ENCODE measurements around the gene DNAI7. TPM values are rescaled to one million over a fixed set of nuclear protein-coding genes. Genes with fewer than 3 reads are reported as not detected.

The DNAI7 gene
- polyA plus RNA-seq, 1 donor from 2014 or later: 1.3 TPM

DNA sequence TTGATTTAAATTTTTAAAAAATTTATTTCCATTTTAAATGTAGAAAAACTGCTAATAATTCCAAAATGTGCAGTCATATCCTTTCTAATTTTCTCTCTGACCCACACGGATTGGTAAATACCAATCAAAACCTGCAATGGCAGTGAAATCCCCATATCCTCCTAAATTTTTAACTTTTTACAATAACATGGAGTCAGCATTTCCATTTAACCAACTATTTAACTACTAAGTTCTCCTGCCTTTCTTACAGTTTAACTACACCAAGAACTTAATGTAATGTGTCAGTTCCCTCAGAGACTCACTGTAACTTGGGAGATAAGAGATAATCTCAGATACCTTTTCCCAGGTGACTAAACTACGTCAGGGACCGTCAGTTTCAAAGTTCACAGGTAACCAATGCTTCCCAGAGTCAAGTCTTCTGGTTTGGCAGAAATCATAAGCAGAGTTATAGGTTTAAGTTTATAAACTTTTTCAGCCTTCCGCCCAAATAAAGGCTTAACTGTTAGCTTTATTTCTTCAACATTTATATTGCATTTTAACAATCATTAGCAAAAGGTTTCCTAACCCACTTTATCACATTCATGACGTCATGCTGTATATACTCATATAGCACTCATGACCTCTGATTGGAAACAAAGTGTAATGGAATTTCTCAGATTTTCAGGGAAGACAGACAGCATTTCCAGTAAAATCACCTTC, 48.2 kb upstream of the DNAI7 start:
- no peak overlapping the region for H3K9ac ChIP-seq (ENCODE audit: low read length)
- H4K20me1 ChIP-seq (ENCODE audit: insufficient read depth): peaks cover 3% of the 10 kb centered on the region
- no peaks in the 10 kb centered on the region for H3K27me3 ChIP-seq (ENCODE audit: insufficient read depth, low read depth, low read length)
- H3K9me2 ChIP-seq (ENCODE audit: insufficient read depth, low read length): no peaks in the 10 kb centered on the region
- H3K79me2 ChIP-seq (replicated peaks; ENCODE audit: insufficient read depth, low read length): peaks cover 20% of the 10 kb centered on the region
- no peak overlapping the region for H2AFZ ChIP-seq (ENCODE audit: low read depth, low read length)
- H3K36me3 ChIP-seq (ENCODE audit: insufficient read depth, low read length): no peaks in the 10 kb centered on the region
- H3F3A ChIP-seq (ENCODE audit: insufficient read depth, low read length, poor library complexity, severe bottlenecking): no peaks in the 10 kb centered on the region
- no peaks in the 10 kb centered on the region for H3K9me3 ChIP-seq (ENCODE audit: low read length)
- H3K4me2 ChIP-seq (ENCODE audit: low read length): no peak overlapping the region
- H3K27ac ChIP-seq (ENCODE audit: low read length): no peak overlapping the region
- H3K4me3 ChIP-seq (ENCODE audit: low read length): no peak overlapping the region
- no peak for TF ChIP-seq MXI1 (conservative IDR thresholded peaks at IDR 0.05; ENCODE audit: poor library complexity, severe bottlenecking)
- TF ChIP-seq, protein P1, sequence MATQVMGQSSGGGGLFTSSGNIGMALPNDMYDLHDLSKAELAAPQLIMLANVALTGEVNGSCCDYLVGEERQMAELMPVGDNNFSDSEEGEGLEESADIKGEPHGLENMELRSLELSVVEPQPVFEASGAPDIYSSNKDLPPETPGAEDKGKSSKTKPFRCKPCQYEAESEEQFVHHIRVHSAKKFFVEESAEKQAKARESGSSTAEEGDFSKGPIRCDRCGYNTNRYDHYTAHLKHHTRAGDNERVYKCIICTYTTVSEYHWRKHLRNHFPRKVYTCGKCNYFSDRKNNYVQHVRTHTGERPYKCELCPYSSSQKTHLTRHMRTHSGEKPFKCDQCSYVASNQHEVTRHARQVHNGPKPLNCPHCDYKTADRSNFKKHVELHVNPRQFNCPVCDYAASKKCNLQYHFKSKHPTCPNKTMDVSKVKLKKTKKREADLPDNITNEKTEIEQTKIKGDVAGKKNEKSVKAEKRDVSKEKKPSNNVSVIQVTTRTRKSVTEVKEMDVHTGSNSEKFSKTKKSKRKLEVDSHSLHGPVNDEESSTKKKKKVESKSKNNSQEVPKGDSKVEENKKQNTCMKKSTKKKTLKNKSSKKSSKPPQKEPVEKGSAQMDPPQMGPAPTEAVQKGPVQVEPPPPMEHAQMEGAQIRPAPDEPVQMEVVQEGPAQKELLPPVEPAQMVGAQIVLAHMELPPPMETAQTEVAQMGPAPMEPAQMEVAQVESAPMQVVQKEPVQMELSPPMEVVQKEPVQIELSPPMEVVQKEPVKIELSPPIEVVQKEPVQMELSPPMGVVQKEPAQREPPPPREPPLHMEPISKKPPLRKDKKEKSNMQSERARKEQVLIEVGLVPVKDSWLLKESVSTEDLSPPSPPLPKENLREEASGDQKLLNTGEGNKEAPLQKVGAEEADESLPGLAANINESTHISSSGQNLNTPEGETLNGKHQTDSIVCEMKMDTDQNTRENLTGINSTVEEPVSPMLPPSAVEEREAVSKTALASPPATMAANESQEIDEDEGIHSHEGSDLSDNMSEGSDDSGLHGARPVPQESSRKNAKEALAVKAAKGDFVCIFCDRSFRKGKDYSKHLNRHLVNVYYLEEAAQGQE (IDR thresholded peaks at IDR 0.05; ENCODE audit: borderline replicate concordance): no peak
- TF ChIP-seq RAD21 (conservative IDR thresholded peaks at IDR 0.05): no peak
- TF ChIP-seq, protein P2, sequence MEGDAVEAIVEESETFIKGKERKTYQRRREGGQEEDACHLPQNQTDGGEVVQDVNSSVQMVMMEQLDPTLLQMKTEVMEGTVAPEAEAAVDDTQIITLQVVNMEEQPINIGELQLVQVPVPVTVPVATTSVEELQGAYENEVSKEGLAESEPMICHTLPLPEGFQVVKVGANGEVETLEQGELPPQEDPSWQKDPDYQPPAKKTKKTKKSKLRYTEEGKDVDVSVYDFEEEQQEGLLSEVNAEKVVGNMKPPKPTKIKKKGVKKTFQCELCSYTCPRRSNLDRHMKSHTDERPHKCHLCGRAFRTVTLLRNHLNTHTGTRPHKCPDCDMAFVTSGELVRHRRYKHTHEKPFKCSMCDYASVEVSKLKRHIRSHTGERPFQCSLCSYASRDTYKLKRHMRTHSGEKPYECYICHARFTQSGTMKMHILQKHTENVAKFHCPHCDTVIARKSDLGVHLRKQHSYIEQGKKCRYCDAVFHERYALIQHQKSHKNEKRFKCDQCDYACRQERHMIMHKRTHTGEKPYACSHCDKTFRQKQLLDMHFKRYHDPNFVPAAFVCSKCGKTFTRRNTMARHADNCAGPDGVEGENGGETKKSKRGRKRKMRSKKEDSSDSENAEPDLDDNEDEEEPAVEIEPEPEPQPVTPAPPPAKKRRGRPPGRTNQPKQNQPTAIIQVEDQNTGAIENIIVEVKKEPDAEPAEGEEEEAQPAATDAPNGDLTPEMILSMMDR (IDR thresholded peaks at IDR 0.05; ENCODE audit: poor library complexity, severe bottlenecking): no peak

DNA sequence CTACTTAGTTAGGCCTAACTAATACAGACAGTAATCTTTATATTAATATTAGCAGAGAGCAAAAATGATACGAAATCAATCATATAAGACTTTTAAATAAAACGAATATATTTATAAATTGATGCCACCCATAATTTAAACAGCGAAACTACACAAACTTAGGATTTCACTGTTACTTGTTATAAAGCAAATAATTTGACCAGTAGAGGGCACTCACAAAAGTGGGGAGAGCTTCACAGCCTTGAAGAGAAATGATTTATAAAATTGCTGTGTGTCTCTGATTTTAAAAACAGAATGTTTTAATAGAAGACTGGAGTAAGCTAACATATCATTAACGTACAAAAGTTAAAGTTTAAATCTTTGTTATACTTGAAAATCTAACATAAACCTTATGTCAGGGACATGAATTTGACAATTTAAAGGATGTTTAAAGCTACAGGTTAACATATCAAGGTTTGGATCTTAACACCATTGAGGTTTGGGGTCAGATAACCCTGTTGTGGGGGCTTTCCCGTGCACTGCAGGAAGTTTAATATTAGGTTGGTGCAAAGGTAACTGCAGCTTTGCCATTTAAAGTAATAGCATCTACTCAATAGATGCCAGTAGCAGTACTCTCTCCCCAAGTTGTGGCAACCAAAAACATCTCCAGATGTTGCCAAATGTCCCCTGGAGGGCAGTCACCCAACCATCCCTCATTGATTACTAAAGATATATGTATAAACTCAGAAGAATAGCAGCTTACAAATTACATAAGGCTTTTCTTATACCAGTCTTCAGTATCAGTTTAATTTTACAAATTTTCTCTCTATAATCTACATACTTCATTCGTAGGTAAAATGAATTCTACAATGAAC, 46.4 kb upstream of the DNAI7 start:
- Histone ChIP-seq H3K9me3 (ENCODE audit: low read length) (no peaks in the 10 kb centered on the region), H3K36me3 (ENCODE audit: insufficient read depth, low read length) (no peaks in the 10 kb centered on the region), H3K4me3 (ENCODE audit: low read length) (no peak overlapping the region), H3F3A (ENCODE audit: insufficient read depth, low read length, poor library complexity, severe bottlenecking) (no peaks in the 10 kb centered on the region), H3K27me3 (ENCODE audit: insufficient read depth, low read depth, low read length) (no peaks in the 10 kb centered on the region), H3K4me2 (ENCODE audit: low read length) (no peak overlapping the region), H2AFZ (ENCODE audit: low read depth, low read length) (no peak overlapping the region), H3K79me2 (replicated peaks; ENCODE audit: insufficient read depth, low read length) (peaks cover 10% of the 10 kb centered on the region), H4K20me1 (ENCODE audit: insufficient read depth) (peaks cover 3% of the 10 kb centered on the region), H3K9me2 (ENCODE audit: insufficient read depth, low read length) (no peaks in the 10 kb centered on the region), H3K9ac (ENCODE audit: low read length) (no peak overlapping the region), H3K27ac (ENCODE audit: low read length) (no peak overlapping the region)
- peak; percentile 65 for TF ChIP-seq RAD21 (conservative IDR thresholded peaks at IDR 0.05)
- TF ChIP-seq TAF1 (IDR thresholded peaks at IDR 0.05; ENCODE audit: low read depth): no peak
- peak; percentile 67 for TF ChIP-seq SMC3 (conservative IDR thresholded peaks at IDR 0.05; ENCODE audit: poor library complexity)
- no peak for TF ChIP-seq POLR2AphosphoS5 (IDR thresholded peaks at IDR 0.05)
- TF ChIP-seq, protein P2 (IDR thresholded peaks at IDR 0.05; ENCODE audit: poor library complexity, severe bottlenecking): peak; percentile 69

All from neural cell (in vitro differentiated cells).